GM21360 (cell line): ENCODE data around the gene TYW5.

Experiments
- ATAC-seq: cut with Tn5 transposase; IDR thresholded peaks from one replicate; pipeline ENCODE4 v1.9.1; 2021; ENCODE audit warnings: mild to moderate bottlenecking, moderate library complexity; ENCODE audit not compliant: unreplicated experiment

The TYW5 gene, protein sequence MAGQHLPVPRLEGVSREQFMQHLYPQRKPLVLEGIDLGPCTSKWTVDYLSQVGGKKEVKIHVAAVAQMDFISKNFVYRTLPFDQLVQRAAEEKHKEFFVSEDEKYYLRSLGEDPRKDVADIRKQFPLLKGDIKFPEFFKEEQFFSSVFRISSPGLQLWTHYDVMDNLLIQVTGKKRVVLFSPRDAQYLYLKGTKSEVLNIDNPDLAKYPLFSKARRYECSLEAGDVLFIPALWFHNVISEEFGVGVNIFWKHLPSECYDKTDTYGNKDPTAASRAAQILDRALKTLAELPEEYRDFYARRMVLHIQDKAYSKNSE

DNA sequence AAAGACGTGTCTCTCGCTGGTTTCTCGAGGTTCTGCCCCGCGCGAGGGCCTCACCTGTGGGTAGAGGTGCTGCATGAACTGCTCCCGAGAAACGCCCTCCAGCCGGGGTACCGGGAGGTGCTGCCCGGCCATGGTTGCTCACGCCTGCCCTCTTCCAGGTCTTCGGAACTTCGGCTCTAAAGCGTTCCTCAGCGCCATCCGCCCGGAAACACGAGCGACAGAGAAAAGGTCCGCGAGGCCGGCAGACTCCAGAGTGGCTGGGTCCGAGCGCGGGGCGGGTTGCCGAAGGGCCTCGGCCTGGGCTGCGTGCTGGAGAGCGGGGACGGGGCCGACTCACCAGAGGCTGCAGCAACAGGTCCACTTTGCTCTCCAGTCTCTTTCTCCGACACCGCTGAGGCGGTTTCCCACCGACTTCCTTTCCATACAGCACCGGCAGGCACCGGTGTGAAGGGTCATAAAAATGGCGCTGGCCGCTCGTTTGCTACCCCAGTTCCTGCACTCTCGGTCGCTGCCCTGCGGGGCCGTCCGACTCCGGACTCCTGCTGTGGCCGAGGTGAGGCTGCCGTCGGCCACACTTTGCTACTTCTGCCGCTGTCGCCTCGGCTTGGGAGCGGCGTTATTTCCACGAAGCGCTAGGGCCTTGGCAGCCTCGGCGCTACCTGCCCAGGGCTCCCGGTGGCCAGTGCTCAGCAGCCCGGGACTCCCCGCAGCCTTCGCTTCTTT lies at the start of gene TYW5, which contains the start of gene MAIP1:
Gene TYW5 (minus strand): TSS at position 153 of the 723 bp plus-strand sequence. CDS start 21 bp downstream, at position 132.
Gene MAIP1 (plus strand): TSS at position 244 of the 723 bp plus-strand sequence. CDS start 217 bp downstream, at position 461.
- ATAC-seq, result peak; percentile 85

DNA sequence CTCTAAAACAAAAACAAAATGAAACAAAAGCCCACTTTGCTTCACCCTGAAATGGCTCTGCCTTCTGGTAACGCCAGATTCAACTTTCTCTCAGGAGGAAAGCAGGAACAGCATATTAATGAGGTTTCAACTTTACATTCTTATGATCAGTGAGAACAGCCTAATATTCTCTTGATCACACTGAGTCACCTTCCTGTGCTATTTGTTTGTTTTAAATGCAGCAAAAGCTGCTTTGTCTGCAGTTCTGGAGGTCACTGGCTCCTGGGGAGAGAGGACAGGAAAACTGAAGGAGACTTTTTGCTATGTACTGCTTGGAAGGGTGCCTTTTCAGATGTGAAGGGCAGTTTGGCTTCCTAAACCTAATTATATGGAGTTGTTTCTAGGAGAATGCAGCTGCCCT lies 48.2 kb upstream of the TYW5 start:
- ATAC-seq, result no peak

DNA sequence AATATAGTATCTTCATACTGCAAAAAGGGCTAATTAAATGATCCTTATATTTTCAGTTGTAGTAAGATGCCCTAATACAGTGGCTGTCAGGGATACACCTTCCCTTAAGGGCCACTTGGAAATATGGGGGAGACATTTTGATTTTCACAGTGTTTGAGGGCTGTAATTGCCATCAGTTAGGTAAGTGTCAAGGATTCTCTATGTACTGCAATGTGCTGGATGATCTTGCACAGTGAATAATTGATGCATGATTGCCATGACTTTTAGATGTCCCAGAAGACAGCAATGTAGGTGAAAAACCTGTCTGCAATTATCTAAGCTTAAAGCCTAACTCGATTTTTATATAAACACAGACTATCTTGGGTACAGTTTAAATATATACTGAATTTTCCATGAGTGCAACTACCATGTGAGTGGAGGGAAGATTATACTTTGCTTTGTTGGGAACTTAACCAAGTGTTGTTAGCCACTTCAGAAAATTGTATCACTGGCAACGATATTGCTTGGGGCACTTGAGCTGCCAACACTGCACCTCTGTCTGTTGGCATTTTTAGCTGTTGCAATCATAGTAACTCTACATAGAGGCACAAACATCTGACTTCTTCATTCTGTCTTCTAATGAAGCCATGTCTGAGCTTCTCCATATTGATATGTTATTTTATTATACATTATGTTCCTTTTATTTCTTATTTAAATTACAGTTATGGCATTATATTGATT lies 45.3 kb upstream of the TYW5 start:
- ATAC-seq, result no peak

DNA sequence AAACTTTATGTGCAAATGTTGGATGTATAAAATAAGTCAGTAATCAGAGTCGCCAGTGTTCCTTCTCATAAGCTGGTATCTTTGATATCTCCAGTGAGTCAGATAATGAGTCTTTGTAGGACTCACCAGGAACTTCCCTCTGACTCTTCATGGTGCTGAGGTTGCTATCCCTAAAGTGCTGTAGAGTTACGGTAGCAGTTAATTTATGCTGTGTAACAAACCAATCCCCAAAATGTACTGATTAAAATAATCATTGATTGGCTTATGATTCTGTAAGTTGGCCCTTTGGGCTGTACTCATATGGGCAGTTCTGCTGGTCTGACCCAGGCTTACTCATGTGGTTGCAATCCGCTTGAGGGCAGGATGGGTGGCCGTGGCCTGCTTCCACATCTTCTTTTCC lies 43.9 kb upstream of the TYW5 start:
- no peak for ATAC-seq

DNA sequence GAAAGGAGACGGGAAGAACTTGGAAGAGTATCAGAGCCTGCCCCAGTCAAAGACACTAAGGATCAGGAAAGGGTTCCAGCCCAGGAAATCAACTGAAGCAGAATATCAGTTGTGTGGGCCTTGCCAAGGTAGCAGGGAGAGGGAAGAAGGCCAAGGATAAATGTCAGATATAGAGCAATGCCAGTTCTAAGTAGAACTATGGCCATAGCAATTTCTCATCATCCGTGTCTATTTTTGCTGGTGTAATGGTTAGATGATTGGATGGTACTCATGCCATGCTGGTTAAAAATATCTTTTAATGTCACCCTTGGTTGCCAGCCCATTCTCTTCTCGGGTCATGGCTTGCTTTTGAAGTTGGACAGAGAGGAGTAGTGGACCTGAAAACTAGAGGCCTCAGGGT lies 42.0 kb upstream of the TYW5 start:
- no peak for ATAC-seq

DNA sequence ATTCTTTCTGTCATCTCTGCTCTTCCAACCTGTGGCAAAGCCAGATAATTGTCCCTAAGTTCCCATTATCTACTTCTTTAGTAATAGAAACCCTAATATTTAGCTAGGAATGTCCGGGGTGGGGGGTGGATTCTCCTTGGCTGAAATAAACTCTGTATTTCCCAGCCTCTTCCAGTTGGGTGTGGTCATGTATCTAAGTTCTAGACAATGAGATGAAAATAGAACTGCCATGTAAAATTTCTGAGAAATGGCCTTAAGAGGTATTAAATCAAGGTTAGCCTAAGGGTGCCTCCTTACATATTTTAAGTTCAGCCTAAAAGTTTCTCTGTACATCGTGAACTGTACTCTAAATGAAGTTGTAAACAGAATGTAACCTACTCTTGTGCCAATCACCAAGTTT lies 39.6 kb upstream of the TYW5 start:
- no peak for ATAC-seq

DNA sequence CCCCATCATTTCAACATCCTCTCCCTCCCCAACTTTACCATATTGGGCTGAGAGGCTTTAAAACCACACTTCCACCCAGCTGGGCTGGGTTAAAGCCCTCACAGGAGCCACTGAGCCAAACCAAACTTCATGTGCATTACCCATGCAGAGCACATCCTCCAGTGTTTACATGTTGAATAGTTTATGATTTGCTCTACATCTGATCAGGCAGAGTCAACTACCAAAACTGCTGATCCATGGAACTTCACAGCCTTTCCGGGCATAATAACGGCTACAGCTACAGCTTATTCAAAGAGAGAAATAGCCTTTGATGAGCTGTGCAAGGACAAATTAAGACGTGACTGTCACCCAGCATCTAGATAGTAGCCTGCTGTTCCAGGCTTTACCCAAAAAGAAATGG lies 39.1 kb upstream of the TYW5 start:
- no peak for ATAC-seq

DNA sequence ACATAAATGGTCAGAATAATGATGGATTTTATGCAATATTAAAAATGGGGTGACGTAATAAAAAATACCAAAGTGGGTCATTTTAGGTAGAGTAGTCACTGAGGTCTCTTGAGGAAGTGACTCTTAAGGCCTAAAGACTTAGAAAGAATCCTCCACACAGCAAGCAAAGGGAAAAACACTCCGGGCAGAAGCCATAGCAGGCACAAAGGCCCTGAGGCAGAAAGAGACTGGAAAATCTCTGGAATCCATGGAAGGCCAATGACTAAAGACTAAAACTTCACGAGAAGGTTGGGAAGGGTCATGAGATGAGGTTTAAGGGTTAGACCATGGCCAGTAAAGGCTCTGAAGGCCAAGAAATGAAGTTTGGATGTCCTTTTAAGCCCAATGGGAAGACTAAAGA lies 37.0 kb upstream of the TYW5 start:
- ATAC-seq, result no peak

DNA sequence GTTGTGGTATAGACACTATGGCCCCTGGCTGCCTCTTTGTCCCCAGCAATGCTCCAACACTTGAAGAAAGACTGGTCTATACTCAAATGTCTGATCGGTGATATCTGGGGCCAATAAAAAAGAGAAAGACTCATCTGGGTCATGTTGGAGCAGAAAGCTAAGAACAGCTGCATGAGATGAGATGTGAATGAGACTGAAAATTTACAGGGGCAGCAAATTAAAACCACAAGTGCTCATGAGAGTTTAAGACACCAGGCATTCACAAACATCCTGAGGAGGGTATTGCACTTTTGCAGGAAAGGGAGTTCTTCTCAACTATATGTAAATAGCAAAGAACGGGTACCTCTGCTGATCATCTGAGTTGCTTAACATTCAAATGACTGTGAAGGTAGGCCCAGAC lies 36.4 kb upstream of the TYW5 start:
- no peak for ATAC-seq

DNA sequence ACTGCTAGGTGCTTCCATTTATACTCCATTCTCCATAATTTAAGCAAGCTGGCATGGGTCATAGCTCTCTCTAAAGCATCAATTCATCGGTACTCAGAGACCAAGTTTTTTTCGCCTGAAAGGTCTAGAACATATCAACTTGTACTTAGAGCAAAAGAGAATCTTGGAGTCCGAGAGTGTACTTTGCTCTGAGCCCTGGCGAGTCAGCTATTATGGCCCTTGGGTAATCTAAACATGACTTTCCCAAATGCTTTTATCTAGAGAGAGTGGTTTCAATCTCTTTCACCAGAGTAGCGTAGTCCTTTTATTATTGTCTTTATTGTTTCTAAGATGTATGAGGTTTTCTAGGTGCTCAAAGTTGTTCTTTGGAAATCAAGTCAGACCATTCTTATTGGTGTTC lies 34.5 kb upstream of the TYW5 start:
- ATAC-seq, result no peak

DNA sequence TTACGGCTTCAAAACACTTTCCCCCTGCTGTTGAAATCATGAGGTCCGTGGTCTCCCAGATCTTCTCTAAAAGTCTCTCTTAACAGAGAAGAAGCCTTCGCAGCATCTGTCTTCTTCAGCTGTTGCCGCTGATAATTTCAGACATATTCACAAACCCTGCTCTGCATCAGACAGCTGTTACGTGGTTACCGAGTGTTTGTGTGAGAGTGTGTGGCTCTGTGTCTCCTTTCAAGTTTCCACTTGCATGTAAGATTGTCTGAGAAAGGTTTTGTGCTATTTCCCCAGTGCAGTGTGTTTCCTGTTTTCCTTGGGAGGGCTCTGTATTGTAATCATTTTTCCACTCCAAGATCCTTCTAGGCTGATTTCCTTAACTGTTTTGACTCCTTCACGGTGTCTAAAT lies 32.9 kb upstream of the TYW5 start:
- no peak for ATAC-seq

DNA sequence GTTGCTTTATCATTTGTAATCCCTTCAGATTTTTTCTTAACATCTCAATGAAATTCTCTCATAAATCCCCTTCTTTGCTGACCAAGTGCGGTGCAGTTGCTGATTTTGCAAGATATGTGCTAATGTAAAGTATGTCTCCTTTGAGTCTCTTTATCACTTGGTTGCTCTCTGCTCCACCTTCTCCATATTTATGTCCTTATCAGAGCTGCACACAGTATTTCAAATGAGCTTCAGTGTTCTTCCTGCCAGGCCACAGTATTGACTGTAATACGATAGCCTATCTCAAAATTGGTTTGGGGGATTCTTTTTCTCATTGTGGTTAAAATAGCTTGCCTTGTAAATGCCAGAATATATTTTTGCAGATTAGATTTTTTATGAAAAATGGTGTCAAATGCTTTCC lies 32.3 kb upstream of the TYW5 start:
- ATAC-seq, result no peak

DNA sequence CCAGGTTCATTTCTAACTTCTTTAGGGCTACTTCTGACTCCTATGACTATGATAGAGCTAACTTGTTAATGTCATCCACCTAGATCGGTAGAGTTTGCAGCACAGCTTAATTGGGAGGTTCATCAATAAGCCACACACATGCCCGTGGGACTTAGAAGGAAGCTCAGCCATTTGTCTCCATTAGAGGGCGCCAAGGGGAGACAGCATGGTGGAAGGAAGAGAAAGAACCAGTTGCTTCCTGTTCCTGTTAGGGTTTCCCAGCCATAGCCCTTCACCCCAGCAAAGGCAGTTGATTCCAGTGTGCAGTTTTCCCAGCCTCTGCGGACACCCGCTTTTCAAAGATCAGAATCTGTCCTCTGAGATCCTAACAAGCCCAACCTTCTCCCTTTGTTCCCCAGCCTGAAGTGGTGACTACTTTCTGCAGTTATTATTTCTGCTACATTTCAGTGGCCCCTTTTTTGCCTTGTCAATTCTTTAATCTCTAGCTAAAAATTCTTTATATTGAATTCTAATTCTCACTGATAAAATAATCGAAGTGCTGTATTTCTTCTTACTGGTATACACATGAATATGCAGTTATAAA lies 30.4 kb upstream of the TYW5 start:
- peak; percentile 89 for ATAC-seq

DNA sequence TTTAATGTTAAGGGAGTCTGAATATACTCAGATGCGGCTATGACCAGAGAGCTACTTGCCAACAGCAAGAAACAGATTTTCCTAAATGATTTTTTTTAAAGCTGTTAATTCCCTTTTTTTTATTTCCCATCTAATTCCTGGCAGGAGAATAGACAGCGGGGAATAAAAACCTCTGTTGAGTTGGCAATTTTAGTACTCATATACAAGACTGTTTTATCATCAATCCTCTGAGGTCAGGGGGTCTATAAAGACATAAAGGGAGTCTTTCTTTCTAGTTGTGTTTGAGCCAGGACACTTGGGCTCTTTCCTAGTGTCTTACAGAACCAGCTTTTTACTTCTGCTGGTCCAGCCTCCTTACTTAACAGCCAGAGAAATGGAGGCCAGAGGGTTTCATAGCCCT lies 29.5 kb upstream of the TYW5 start:
- ATAC-seq, result no peak

DNA sequence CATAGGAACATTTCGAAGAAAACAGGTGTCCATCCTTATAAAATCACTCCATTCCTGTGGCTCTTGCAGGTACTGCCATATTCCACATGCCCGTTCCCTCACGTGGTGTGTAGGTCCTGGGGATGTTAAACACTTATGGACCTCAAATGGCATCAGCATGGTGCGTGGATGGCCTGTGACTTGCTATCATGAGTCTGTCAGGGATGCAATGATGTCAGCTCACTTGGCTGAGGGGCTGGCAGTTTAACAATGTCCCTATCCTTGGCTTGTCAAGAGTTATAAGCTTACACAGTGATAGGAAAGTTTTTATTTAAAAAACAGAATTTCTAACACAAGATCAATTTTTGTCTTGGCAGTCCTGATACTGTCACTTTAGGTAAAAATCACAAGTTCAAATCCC lies 28.9 kb upstream of the TYW5 start:
- ATAC-seq, result no peak

DNA sequence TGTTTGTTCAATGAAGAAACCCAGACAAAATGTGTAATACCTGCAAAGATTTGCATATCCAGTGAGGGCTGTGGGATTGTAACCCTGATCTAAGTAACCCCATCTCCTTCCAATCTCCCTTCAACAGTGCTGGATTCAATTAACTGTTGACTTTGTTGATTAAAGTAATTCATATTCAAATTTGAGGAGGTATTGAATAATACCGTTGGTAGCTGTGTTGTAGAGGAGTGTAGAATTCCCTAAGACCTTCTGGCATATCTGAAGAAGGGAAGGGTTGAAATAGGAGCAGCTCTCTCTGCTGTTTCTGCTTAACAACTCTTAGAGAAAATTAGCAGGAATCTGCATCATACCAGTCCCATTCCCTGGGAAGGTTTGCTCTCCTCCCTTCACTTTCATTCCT lies 28.2 kb upstream of the TYW5 start:
- no peak for ATAC-seq

DNA sequence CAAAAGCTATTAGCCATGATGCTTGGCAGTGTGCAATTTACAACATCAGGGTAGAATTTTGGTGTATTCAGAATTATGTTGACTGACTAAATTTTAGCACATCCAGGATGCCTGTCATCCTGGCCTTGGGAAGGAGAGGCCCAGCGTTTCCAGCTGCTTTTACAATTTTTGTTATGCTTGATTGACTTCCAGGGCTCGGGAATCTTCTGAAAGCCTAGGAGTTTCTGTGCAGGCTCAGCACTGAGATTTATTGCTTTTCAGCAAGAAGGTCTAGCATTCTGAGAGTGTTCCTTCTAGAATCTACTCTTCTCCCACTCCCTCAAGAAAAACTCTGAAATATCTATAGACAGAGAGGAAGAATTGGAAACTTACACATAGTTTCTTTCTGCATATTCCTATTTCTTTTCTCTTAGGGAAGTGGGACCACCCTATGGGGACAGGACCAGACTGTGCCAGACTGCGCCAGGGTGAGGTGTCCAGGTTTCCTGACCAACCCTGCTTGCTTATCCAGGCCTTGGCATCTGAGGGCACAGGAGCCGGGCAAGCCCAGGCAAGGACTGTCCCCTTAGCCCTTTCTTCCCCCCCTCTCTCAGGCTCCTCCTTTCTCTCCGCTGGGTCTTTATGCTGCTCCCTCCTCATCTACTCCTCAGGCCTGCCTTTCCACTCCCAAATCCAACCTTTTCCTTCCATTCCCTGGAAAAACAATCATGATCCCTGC lies 27.0 kb upstream of the TYW5 start:
- ATAC-seq, result no peak

DNA sequence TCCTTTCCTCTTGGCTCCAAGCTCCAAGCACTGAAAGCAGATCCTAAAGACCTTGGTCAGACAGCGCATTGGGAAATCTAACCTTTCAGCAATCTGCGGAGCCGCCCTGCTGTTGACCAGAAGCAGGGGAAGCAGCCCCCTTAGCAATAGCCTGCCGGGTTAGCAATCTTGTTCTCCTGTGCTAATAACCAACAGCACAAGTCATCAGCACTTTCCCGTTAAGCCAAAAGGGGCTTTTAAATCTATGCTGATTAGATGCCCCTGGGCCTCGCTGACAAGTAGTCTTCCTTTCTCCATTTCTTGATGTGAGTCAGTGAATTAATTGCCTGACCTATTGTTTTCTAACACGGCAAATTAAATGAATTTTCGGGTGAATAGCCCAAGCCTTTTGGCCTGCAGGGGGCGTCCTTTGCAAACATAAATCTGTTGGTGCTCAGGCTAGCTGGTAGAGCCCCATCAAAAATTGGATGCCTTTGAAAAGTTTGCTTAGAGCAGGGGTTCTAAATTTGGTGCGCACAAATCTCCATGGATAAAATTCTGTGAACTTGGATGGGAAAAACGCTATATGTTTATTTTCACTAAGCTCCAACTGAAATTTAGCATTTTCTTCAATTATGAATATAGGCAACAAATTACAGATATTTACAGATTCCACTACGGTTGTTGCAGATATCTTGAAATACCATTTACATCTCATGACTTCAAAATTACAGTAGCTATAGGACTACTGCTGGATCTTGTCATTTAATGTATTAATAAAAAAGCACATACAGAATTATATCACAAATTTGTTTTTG lies 24.7 kb upstream of the TYW5 start:
- ATAC-seq, result no peak

DNA sequence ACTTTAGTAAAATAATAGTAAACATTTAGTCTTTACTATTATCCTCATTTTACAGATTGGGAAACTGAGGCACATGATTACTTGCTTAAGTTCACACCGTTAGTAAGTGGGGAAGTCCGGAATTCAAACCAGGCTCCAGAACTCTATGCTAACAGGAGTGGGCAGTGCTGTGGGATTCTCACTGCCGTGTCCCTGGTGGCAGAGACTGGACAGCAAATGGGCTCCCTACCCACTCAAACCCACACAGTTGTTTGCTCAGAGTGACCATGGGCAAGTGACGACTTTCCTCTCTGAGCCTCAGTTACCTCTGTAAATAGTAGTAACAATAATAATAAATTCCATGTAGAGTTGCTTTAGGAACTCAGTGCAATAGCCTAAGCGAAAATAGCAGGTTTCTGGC lies 24.1 kb upstream of the TYW5 start:
- ATAC-seq, result no peak

DNA sequence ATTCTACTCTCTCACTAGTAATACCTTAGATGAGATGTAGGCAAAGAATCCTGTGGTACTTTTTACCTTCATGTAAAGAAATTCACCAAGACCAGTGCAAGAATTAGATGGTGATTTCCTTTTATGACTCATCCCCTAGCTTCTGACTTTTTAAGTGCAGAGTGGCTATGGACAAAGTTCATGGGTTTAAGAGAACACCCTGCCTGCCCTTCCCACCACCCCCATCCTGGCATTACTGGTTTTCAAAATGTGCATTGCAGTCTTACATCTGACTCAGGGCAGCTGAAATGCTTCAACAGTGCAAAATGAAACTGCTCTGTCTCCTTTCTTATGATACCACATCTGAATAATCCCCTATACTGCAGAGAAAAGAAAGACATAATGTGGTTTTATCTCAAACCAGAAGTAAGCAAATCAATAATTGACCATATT lies 22.7 kb upstream of the TYW5 start:
- ATAC-seq, result peak; percentile 71
